ENCODE results near the gene EXOC3L2. TPM values are rescaled to one million over a fixed set of nuclear protein-coding genes. Genes with fewer than 3 reads are reported as not detected.
"Not testable (repeated sequence)": the region's sequence is repeated elsewhere in the genome, so short reads cannot be mapped to it uniquely, and the experiment has no call there.

The EXOC3L2 gene
- total RNA-seq, 1 experiment from 2014 or later = not detected

DNA sequence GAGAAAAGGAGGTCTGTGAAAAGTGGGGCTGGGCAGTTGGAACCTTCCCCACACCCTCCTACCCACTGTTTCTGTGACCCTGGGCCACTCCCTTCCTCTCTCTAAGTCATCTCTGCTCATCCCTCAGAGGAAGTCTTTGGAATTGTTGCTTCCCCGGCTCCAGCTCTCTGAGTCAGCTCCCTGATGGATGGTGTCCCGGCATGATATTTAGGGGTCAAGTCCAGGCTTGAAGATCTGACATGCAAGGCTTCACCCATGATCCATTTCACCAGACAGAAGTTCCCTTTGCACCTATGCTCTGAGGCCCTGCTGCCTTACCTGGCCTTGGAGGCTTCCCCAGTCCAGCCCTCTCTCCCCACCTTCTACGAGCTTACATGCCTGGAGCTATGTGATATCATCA is 13.3 kb downstream of the EXOC3L2 start:
- CTCF ChIA-PET = interaction anchor here (0.5 to 1.1 kb wide), 2 partner anchors 11 to 230 kb away, joined by 3 read pairs; no protein-coding TSS in a partner anchor
- no TSS peak for BruUV-seq (replicated peaks)
- Mint-ChIP-seq H3K27me3 (ENCODE audit: unreplicated experiment) (peaks cover 75% of the 10 kb centered on the region), H3K36me3 (ENCODE audit: insufficient read depth, unreplicated experiment) (no peaks in the 10 kb centered on the region), H3K4me1 (ENCODE audit: low read depth, unreplicated experiment) (no peaks in the 10 kb centered on the region), H3K9me3 (ENCODE audit: low read depth, unreplicated experiment) (no peaks in the 10 kb centered on the region), H3K4me3 (ENCODE audit: low read depth, unreplicated experiment) (no peak overlapping the region), H3K27ac (ENCODE audit: unreplicated experiment) (no peak overlapping the region)
- intact Hi-C loops (cut with micrococcal nuclease; ENCODE audit: unreplicated experiment) = no loop called here
- DNase-seq = no peak
- TF ChIP-seq, protein P1, sequence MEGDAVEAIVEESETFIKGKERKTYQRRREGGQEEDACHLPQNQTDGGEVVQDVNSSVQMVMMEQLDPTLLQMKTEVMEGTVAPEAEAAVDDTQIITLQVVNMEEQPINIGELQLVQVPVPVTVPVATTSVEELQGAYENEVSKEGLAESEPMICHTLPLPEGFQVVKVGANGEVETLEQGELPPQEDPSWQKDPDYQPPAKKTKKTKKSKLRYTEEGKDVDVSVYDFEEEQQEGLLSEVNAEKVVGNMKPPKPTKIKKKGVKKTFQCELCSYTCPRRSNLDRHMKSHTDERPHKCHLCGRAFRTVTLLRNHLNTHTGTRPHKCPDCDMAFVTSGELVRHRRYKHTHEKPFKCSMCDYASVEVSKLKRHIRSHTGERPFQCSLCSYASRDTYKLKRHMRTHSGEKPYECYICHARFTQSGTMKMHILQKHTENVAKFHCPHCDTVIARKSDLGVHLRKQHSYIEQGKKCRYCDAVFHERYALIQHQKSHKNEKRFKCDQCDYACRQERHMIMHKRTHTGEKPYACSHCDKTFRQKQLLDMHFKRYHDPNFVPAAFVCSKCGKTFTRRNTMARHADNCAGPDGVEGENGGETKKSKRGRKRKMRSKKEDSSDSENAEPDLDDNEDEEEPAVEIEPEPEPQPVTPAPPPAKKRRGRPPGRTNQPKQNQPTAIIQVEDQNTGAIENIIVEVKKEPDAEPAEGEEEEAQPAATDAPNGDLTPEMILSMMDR (IDR thresholded peaks at IDR 0.05; ENCODE audit: unreplicated experiment) = no peak

DNA sequence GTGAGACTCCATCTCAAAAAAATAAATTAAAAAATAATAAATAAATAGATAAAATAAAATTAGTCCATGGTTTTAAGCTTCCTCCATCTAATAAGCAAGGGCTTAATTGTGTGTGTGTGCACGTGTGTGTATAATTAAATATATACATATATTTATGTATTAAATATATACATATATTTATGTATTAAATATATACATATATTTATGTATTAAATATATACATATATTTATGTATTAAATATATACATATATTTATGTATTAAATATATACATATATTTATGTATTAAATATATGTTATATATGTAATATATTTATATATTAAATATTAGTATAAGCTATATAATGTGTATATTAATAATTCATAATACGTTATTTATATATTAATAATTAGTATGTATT is 16.2 kb downstream of the EXOC3L2 start:
- H3K27me3 Mint-ChIP-seq (ENCODE audit: unreplicated experiment) = peaks cover 73% of the 10 kb centered on the region
- H3K4me3 Mint-ChIP-seq (ENCODE audit: low read depth, unreplicated experiment); H3K9me3 Mint-ChIP-seq (ENCODE audit: low read depth, unreplicated experiment): not testable (repeated sequence)

DNA sequence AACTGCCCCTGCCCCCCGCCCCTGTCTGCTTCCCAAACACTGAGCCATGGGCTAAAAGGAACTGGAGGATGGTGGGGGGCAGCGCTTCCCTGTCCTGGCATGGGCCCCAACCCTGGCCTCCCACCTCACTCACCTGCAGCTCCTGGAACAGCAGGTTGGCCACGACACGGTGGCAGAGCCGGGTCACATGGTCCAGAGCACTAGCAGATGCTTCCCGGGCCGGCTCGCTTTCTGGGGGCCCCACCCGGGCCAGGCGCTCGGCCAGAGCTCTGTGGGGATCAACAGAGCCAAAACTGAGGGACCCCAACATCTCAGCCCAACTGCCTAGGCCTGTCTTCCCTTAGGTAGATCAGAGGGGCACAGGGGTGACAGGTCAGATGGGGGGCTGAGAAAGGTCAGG is 20.6 kb downstream of the EXOC3L2 start:
- H3K27me3 Mint-ChIP-seq (ENCODE audit: unreplicated experiment) = peaks cover 84% of the 10 kb centered on the region
- H3K36me3 Mint-ChIP-seq (ENCODE audit: insufficient read depth, unreplicated experiment) = no peaks in the 10 kb centered on the region
- no peak overlapping the region for H3K27ac Mint-ChIP-seq (ENCODE audit: unreplicated experiment)
- H3K4me3 Mint-ChIP-seq (ENCODE audit: low read depth, unreplicated experiment) = no peak overlapping the region
- no peaks in the 10 kb centered on the region for H3K9me3 Mint-ChIP-seq (ENCODE audit: low read depth, unreplicated experiment)
- intact Hi-C loops (cut with micrococcal nuclease; ENCODE audit: unreplicated experiment) = no loop called here
- DNase-seq = no peak
- TF ChIP-seq, protein P1 (IDR thresholded peaks at IDR 0.05; ENCODE audit: unreplicated experiment) = no peak
- BruUV-seq (replicated peaks) = no TSS peak
- CTCF ChIA-PET = interaction anchor here (1.6 kb wide), 1 partner anchor 13 kb away, joined by 3 read pairs; no protein-coding TSS in a partner anchor
- no peaks in the 10 kb centered on the region for H3K4me1 Mint-ChIP-seq (ENCODE audit: low read depth, unreplicated experiment)

More for the DNA sequence above, 16.2 kb downstream of the EXOC3L2 start:
- CTCF ChIA-PET = interaction anchor here (0.7 kb wide), 1 partner anchor 17 kb away, joined by 3 read pairs; no protein-coding TSS in a partner anchor
- H3K27ac Mint-ChIP-seq (ENCODE audit: unreplicated experiment); intact Hi-C loops (cut with micrococcal nuclease; ENCODE audit: unreplicated experiment); H3K36me3 Mint-ChIP-seq (ENCODE audit: insufficient read depth, unreplicated experiment); BruUV-seq (replicated peaks); DNase-seq; H3K4me1 Mint-ChIP-seq (ENCODE audit: low read depth, unreplicated experiment): not testable (repeated sequence)

DNA sequence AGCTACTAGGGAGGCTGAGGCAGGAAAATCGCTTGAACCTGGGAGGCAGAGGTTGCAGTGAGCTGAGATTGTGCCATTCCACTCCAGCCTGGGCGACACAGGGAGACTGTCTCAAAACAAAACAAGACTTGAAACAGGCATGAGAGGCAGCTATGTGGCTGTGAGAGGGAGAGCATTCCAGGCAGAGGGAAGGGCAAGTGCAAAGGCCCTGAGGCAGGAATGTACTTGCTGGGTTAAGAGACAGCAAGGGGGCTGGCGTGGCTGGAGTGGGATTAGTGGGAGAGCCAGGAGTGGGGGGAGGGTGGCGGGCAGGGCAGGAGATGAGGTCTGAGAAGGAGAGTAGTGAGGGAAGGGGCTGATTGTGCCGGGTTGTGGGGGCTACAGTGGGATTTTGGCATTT is 21.3 kb downstream of the EXOC3L2 start:
- no peaks in the 10 kb centered on the region for H3K36me3 Mint-ChIP-seq (ENCODE audit: insufficient read depth, unreplicated experiment)
- no peaks in the 10 kb centered on the region for H3K9me3 Mint-ChIP-seq (ENCODE audit: low read depth, unreplicated experiment)
- intact Hi-C loops (cut with micrococcal nuclease; ENCODE audit: unreplicated experiment) = no loop called here
- no peak overlapping the region for H3K27ac Mint-ChIP-seq (ENCODE audit: unreplicated experiment)
- TF ChIP-seq, protein P1 (IDR thresholded peaks at IDR 0.05; ENCODE audit: unreplicated experiment) = no peak
- DNase-seq = no peak
- no peaks in the 10 kb centered on the region for H3K4me1 Mint-ChIP-seq (ENCODE audit: low read depth, unreplicated experiment)
- H3K27me3 Mint-ChIP-seq (ENCODE audit: unreplicated experiment) = peaks cover 86% of the 10 kb centered on the region
- CTCF ChIA-PET = interaction anchor here (1.6 kb wide), 1 partner anchor 12 kb away, joined by 3 read pairs; no protein-coding TSS in a partner anchor
- BruUV-seq (replicated peaks) = no TSS peak
- no peak overlapping the region for H3K4me3 Mint-ChIP-seq (ENCODE audit: low read depth, unreplicated experiment)

DNA sequence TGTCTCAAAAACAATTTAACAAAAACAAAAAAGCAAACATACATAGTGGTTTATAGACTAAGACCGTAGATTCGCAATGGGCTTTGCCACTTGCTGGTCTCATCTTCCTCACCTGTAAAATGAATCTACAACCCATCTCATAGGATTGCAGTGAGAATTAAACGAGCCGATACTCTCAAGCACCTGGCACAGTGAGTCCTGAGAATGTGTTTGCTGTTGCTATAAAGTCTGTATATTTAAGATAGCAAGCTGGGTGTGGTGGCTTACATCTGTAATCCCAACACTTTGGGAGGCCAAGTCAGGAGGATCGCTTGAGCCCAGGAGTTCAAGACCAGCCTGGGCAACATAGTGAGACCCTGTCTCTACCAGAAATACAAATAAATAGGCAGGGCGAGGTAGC is 22.5 kb downstream of the EXOC3L2 start:
- no peak for DNase-seq
- TF ChIP-seq, protein P1 (IDR thresholded peaks at IDR 0.05; ENCODE audit: unreplicated experiment) = no peak
- H3K4me1 Mint-ChIP-seq (ENCODE audit: low read depth, unreplicated experiment) = no peaks in the 10 kb centered on the region
- no peak overlapping the region for H3K4me3 Mint-ChIP-seq (ENCODE audit: low read depth, unreplicated experiment)
- H3K27me3 Mint-ChIP-seq (ENCODE audit: unreplicated experiment) = peaks cover 90% of the 10 kb centered on the region
- intact Hi-C loops (cut with micrococcal nuclease; ENCODE audit: unreplicated experiment) = no loop called here
- H3K27ac Mint-ChIP-seq (ENCODE audit: unreplicated experiment) = no peak overlapping the region
- CTCF ChIA-PET = interaction anchor here (0.7 kb wide), 1 partner anchor 44 kb away, joined by 4 read pairs; no protein-coding TSS in a partner anchor
- BruUV-seq (replicated peaks) = no TSS peak
- no peaks in the 10 kb centered on the region for H3K36me3 Mint-ChIP-seq (ENCODE audit: insufficient read depth, unreplicated experiment)
- no peaks in the 10 kb centered on the region for H3K9me3 Mint-ChIP-seq (ENCODE audit: low read depth, unreplicated experiment)

All from Calu3 (cell line).